HTERT RPE-1 (cell line): ENCODE data around the gene HMGB4.

Source experiments
- in situ Hi-C: fragments of 300-500 bp; cut with MboI; formaldehyde crosslinking; loops from 4 replicates; pipeline ENCODE4 v1.14.3; 2020; ENCODE audit warnings: low sequenced_read_pairs

The HMGB4 gene

GRCh38 chr1:33848205-33848937 lies 15.5 kb upstream of the HMGB4 start:
- in situ Hi-C loops, result no loop called here

- in situ Hi-C loops, result no loop called here
Measured at GRCh38 chr1:33849211-33849610, 14.7 kb upstream of the HMGB4 start.

GRCh38 chr1:33850481-33850880 lies 13.4 kb upstream of the HMGB4 start:
- in situ Hi-C loops, result no loop called here

- in situ Hi-C loops, result no loop called here
Measured at GRCh38 chr1:33852711-33853110, 11.2 kb upstream of the HMGB4 start.

- in situ Hi-C loops, result no loop called here
Measured at GRCh38 chr1:33853431-33853830, 10.4 kb upstream of the HMGB4 start.

- in situ Hi-C loops, result no loop called here
Measured at GRCh38 chr1:33854091-33854490, 9.8 kb upstream of the HMGB4 start.

GRCh38 chr1:33860671-33861070 lies 3.2 kb upstream of the HMGB4 start:
- in situ Hi-C loops, result no loop called here

- in situ Hi-C loops, result no loop called here
Measured at GRCh38 chr1:33864460-33865389, 846 bp downstream of the HMGB4 start.

- in situ Hi-C loops, result no loop called here
Measured at GRCh38 chr1:33866281-33866680, 2.4 kb downstream of the HMGB4 start.

- in situ Hi-C loops, result no loop called here
Measured at GRCh38 chr1:33867684-33868083, 3.8 kb downstream of the HMGB4 start.

GRCh38 chr1:33872275-33872674 lies 8.4 kb downstream of the HMGB4 start:
- in situ Hi-C loops, result no loop called here

GRCh38 chr1:33872683-33873082 lies 8.8 kb downstream of the HMGB4 start:
- in situ Hi-C loops, result no loop called here

GRCh38 chr1:33874636-33875035 lies 10.8 kb downstream of the HMGB4 start:
- in situ Hi-C loops, result no loop called here

- in situ Hi-C loops, result no loop called here
Measured at GRCh38 chr1:33875862-33876261, 12.0 kb downstream of the HMGB4 start.

- in situ Hi-C loops, result no loop called here
Measured at GRCh38 chr1:33876970-33877650, 13.2 kb downstream of the HMGB4 start.

- in situ Hi-C loops, result no loop called here
Measured at GRCh38 chr1:33878392-33878791, 14.5 kb downstream of the HMGB4 start.

- in situ Hi-C loops, result no loop called here
Measured at GRCh38 chr1:33880305-33880704, 16.4 kb downstream of the HMGB4 start.

GRCh38 chr1:33886496-33886895 lies 22.6 kb downstream of the HMGB4 start:
- in situ Hi-C loops, result no loop called here

GRCh38 chr1:33893147-33893830 lies 29.4 kb downstream of the HMGB4 start:
- in situ Hi-C loops, result no loop called here

GRCh38 chr1:33895396-33895795 lies 31.5 kb downstream of the HMGB4 start:
- in situ Hi-C loops, result no loop called here

- in situ Hi-C loops, result no loop called here
Measured at GRCh38 chr1:33895976-33896375, 32.1 kb downstream of the HMGB4 start.
